Measurements from ENCODE around the gene BCO1. TPM values are rescaled to one million over a fixed set of nuclear protein-coding genes. Genes with fewer than 3 reads are reported as not detected.
A peak's percentile ranks its signal among the peaks of the same experiment; 100 is the strongest.

The BCO1 gene
- total RNA-seq, 1 donor = not detected

GRCh38 chr16:81291117-81291516 lies 52.6 kb downstream of the BCO1 start:
- TF ChIP-seq CTCF (IDR thresholded peaks at IDR 0.05; ENCODE audit: insufficient read depth, low read length) = no peak
- no peak for DNase-seq (ENCODE audit: low read depth)
- no peak overlapping the region for H3K4me3 ChIP-seq (ENCODE audit: low read depth, low read length)

GRCh38 chr16:81292936-81293335 lies 54.4 kb downstream of the BCO1 start:
- no peak overlapping the region for H3K4me3 ChIP-seq (ENCODE audit: low read depth, low read length)
- TF ChIP-seq CTCF (IDR thresholded peaks at IDR 0.05; ENCODE audit: insufficient read depth, low read length) = no peak
- DNase-seq (ENCODE audit: low read depth) = no peak

GRCh38 chr16:81293909-81294802 lies 55.7 kb downstream of the BCO1 start:
- TF ChIP-seq CTCF (IDR thresholded peaks at IDR 0.05; ENCODE audit: insufficient read depth, low read length) = no peak
- peak; percentile 70 for DNase-seq (ENCODE audit: low read depth)
- H3K4me3 ChIP-seq (ENCODE audit: low read depth, low read length) = no peak overlapping the region

GRCh38 chr16:81296631-81297030 lies 58.1 kb downstream of the BCO1 start:
- no peak for TF ChIP-seq CTCF (IDR thresholded peaks at IDR 0.05; ENCODE audit: insufficient read depth, low read length)
- DNase-seq (ENCODE audit: low read depth) = no peak
- H3K4me3 ChIP-seq (ENCODE audit: low read depth, low read length) = no peak overlapping the region

- DNase-seq (ENCODE audit: low read depth) = no peak
- H3K4me3 ChIP-seq (ENCODE audit: low read depth, low read length) = no peak overlapping the region
- no peak for TF ChIP-seq CTCF (IDR thresholded peaks at IDR 0.05; ENCODE audit: insufficient read depth, low read length)
Measured at GRCh38 chr16:81307770-81308169, 69.3 kb downstream of the BCO1 start.

- no peak for TF ChIP-seq CTCF (IDR thresholded peaks at IDR 0.05; ENCODE audit: insufficient read depth, low read length)
- no peak for DNase-seq (ENCODE audit: low read depth)
- H3K4me3 ChIP-seq (ENCODE audit: low read depth, low read length) = no peak overlapping the region
Measured at GRCh38 chr16:81310045-81310644, 71.7 kb downstream of the BCO1 start.
